Measurements from ENCODE around the gene CCDC90B.

GRCh38 chr11:83257761-83258168 lies 28.4 kb downstream of the CCDC90B start:
- no peak for TF ChIP-seq REST (IDR thresholded peaks at IDR 0.05; ENCODE audit: low read depth, low read length)
- TF ChIP-seq CTCF (IDR thresholded peaks at IDR 0.05), result no peak
- TF ChIP-seq POLR2AphosphoS5 (IDR thresholded peaks at IDR 0.05; ENCODE audit: low read depth, low read length), result no peak; the same call in 1 of the 2 replicates

All from SK-N-SH (cell line).